Adrenal gland (tissue), 5 donors: ENCODE data around the gene PPME1.

Experiments
- CTCF ChIP-seq, 6 experiments: fragments of 450-650 bp in 4 of 6; fragments of 200-600 bp in 2 of 6; sonication (generic) in 1 of 6; IDR thresholded peaks; 1 replicate in 5 of 6; 2 replicates in 1 of 6; pipeline versions ENCODE4 v1.5.1 to v1.8.0; 2016 to 2021; ENCODE audit warnings: antibody characterized with exemption in 6 of 6, mild to moderate bottlenecking in 2 of 6, moderate library complexity in 1 of 6
- POLR2A ChIP-seq, 2 donors: fragments of 450-650 bp; IDR thresholded peaks; one replicate each; pipeline ENCODE4 v1.6.1; 2017; ENCODE audit warnings: antibody characterized with exemption in 2 of 2, mild to moderate bottlenecking in 2 of 2, moderate library complexity in 1 of 2
- donor health status: DM: no; HTN: no; CAD: no.

- TF ChIP-seq CTCF (IDR thresholded peaks at IDR 0.05) (no peak), POLR2A (IDR thresholded peaks at IDR 0.05) (no peak)
Observed at GRCh38 chr11:74147199-74147929, 23.7 kb upstream of the PPME1 start.
